Subcutaneous adipose tissue (tissue), 4 donors: ENCODE measurements around the gene KRTAP1-4. TPM values are rescaled to one million over a fixed set of nuclear protein-coding genes. Genes with fewer than 3 reads are reported as not detected.
"Not testable (repeated sequence)": the region's sequence is repeated elsewhere in the genome, so short reads cannot be mapped to it uniquely, and the experiment has no call there.

Experiments
- total RNA-seq, 4 donors: library from RNA; depleted of rRNA; stranded (reverse); fragments of >200 nt; gene quantifications; one replicate each; pipeline ENCODE4 v1.1.0, GENCODE V29; 2016
- TF ChIP-seq, protein P1 (sequence below): fragments of 450-650 bp; IDR thresholded peaks from one replicate; pipeline ENCODE4 v1.5.1; 2016; ENCODE audit warnings: low read depth, mild to moderate bottlenecking, control low read depth, antibody characterized with exemption, moderate library complexity

The KRTAP1-4 gene
- total RNA-seq, 4 donors from 2014 or later, result not detected

DNA sequence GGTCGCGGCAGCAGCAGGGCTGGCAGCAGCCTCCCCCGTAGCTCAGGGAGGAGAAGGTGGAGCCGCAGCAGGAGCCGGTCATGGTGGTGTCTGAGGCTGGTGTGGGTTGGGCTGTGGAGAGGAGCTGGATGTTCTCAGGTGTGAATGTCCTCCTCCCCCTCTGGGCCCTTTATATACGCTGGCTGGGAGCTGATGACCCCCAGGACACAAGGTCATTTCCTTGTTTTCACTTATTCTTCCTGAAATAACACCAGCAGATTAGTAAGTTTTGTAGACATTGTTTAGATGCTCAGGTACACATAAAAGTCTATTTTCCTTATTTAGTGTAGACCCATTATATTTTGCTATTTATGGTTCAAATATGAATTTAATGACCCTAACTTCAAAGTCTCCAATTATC, 25.1 kb upstream of the KRTAP1-4 start, which contains the start of gene KRTAP2-2:
TSS of gene KRTAP2-2 (minus strand) at position 101 of the 400 bp plus-strand sequence. CDS start at position 82, 19 bp downstream.
- TF ChIP-seq, protein P1, sequence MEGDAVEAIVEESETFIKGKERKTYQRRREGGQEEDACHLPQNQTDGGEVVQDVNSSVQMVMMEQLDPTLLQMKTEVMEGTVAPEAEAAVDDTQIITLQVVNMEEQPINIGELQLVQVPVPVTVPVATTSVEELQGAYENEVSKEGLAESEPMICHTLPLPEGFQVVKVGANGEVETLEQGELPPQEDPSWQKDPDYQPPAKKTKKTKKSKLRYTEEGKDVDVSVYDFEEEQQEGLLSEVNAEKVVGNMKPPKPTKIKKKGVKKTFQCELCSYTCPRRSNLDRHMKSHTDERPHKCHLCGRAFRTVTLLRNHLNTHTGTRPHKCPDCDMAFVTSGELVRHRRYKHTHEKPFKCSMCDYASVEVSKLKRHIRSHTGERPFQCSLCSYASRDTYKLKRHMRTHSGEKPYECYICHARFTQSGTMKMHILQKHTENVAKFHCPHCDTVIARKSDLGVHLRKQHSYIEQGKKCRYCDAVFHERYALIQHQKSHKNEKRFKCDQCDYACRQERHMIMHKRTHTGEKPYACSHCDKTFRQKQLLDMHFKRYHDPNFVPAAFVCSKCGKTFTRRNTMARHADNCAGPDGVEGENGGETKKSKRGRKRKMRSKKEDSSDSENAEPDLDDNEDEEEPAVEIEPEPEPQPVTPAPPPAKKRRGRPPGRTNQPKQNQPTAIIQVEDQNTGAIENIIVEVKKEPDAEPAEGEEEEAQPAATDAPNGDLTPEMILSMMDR, result not testable (repeated sequence)

DNA sequence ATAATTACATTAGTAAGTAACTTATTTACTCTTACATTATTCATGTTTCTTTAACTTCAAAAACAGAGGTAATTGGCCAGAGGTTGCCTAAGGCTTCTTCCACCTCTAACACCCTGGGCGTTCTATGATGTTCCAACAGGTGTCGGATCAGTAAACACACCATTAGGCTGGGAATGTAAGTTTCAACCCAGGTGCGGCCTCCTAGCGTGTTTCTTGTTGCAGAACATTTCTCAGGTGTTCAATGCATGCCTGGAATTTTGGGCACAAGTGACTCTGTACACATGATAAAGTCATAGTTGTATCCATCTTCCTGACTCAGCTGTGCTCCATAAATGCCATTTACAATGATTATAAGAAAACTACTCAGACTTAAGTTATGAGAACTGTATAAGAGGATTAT, 24.0 kb upstream of the KRTAP1-4 start:
- TF ChIP-seq, protein P1, result no peak

DNA sequence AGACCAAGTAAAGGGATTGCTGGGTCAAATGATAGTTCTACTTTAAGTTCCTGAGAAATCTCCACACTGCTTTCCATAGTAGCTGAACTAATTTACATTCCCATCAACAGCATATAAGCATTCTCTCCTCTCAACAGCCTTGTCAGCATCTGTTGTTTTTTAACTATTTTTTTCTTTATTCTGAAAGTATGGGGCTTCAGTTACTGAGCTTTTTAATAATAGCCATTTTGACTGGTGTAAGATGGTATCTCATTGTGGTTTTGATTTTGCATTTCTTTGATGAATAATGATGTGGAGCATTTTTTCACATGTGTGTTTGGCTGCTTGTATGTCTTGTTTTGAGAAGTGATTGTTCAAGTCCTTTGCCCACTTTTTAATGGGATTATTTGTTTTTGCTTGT, 22.6 kb upstream of the KRTAP1-4 start:
- TF ChIP-seq, protein P1, result no peak

DNA sequence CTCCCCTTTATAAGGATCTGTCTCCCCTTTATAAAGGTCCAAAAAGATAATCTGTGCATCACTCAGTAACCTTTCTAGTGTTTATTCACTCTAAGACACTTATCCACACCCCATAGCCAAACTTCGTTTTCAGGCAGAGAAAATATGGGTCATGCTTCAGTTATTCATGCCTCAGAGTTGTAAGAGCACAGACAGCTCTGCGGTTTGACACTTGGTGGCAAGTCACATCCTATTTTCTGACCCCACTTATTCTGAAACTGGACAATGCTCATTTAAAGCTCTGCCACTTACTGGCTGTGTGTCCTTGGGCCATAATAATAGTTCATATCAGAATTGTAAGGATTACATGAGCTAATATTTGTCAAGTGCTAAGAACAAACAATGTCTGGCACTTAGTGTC, 19.1 kb upstream of the KRTAP1-4 start:
- TF ChIP-seq, protein P1, result no peak

DNA sequence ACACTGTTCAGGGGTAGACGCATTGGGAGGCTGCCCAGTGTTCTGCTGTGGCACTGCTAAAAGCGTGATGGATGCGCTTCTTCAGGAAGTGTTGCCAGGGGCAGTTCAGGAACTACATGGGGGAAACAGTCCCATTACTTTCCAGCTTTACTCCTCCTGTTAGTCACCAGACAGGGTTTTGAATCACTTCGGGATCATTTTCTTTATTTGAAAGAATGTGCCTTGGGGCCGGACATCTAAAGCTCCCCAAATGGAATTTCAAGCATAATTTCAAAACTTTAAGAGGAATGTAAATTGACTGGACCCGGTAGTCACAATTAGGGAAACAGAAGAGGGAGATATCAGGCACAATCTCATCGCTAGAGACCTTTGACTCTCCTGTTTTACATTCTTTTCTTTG, 18.4 kb upstream of the KRTAP1-4 start:
- TF ChIP-seq, protein P1, result no peak

DNA sequence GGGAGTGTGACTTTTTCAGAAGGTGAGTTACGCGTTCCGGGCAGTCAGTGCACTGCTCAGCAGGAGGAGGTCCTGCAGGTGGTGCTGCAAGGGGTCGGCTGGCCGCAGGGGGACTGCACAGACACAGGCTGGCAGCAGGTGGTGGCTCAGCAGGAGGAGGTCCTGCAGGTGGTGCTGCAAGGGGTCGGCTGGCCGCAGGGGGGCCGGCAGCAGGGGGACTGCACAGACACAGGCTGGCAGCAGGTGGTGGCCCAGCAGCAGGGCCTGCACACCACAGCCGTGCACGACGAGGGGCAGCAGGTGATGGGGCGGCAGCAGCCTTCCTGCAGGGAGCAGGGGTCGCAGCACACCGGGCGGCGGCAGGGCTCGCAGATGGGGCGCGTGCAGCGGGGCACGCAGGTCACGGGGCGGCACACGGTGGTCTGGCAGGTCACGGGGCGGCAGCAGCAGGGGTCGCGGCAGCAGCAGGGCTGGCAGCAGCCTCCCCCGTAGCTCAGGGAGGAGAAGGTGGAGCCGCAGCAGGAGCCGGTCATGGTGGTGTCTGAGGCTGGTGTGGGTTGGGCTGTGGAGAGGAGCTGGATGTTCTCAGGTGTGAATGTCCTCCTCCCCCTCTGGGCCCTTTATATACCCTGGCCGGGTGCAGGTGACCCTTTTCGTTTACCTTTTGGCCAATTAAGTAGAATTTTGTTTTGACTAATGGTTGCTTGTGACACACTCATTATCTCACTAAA, 16.9 kb upstream of the KRTAP1-4 start, which contains the start of gene KRTAP2-1:
TSS of gene KRTAP2-1 (minus strand) at position 582 of the 731 bp plus-strand sequence. CDS start at position 533, 49 bp downstream.
- TF ChIP-seq, protein P1, result not testable (repeated sequence)

DNA sequence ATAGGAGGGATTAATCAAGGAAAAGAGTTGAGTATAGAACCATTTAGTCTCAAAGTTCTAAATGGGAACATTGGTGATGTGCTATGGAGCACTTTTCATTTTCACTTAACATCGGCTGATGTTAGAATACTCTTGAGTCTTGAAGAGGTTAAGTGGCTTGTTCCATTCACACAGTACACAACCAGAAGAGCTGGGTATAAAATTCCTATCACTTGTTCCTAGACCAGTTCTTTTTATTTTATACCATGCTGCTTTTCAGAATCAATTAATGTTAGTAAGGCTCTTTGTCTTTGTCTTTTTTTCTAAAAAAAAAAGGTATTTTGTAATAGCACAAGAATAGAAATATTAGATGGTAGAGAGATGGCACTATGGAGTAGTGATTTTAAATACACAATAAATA, 13.0 kb upstream of the KRTAP1-4 start:
- TF ChIP-seq, protein P1, result no peak
